HepG2 (cell line): ENCODE data around the gene USP34. TPM values are rescaled to one million over a fixed set of nuclear protein-coding genes. Genes with fewer than 3 reads are reported as not detected.

Experiments
- ATAC-seq: fragments of 200-7000 bp; cut with Tn5 transposase; 3 replicates; pipeline ENCODE4 v1.9.1; 2020; ENCODE audit warnings: mild to moderate bottlenecking, moderate library complexity
- BruUV-seq: library from RNA; stranded (reverse); fragments of 400-500 nt; replicated peaks from 2 replicates; lab custom pipeline; 2021; lab: Mats Ljungman, UMichigan
- CTCF ChIA-PET: fragments of 300-600 bp; formaldehyde crosslinking; extraction: SDS; loops from one replicate; lab custom pipeline; 2021; ENCODE audit warnings: low total read pairs, inconsistent platforms, low intra/inter-chr PET ratio; lab: Yijun Ruan, JAX
- POLR2A ChIA-PET: fragments of 350-600 bp; sonication (Branson Sonifier 250); formaldehyde crosslinking; loops from one replicate; lab custom pipeline; 2020; ENCODE audit warnings: antibody characterized with exemption, inconsistent platforms; lab: Yijun Ruan, JAX
- DNase-seq: peaks from one replicate; pipeline ENCODE4 v3.0.0-alpha.2; 2015; ENCODE audit warnings: low spot score
- FAIRE-seq: peaks from 3 replicates; lab custom pipeline; 2011; peaks lifted over from hg19 to GRCh38; lab: Jason Lieb, UNC
- H2AFZ ChIP-seq: one replicate; pipeline ENCODE4 v1.6.1; 2011; ENCODE audit warnings: low read length, inconsistent platforms
- H3K27ac ChIP-seq: fragments of 300-600 bp; 3 replicates; pipeline ENCODE4 v1.8.0; 2011; ENCODE audit warnings: mixed run types, mild to moderate bottlenecking, mixed read lengths, low read length, inconsistent platforms; ENCODE audit not compliant: insufficient read depth; ENCODE audit errors: extremely low read length
- H3K27me3 ChIP-seq, 2 experiments: fragments of 200-600 bp in 1 of 2; 2 replicates in 1 of 2; 3 replicates in 1 of 2; pipeline versions ENCODE4 v1.6.0 to v1.8.0; 2011; ENCODE audit warnings: low read length in 2 of 2, mild to moderate bottlenecking in 2 of 2, moderate library complexity in 2 of 2, inconsistent platforms in 1 of 2; ENCODE audit not compliant: insufficient read depth in 2 of 2, control insufficient read depth in 1 of 2
- H3K36me3 ChIP-seq, 2 experiments: fragments of 200-600 bp in 1 of 2; replicated peaks in 1 of 2; 2 replicates in 1 of 2; 3 replicates in 1 of 2; pipeline versions ENCODE4 v1.5.1 to v1.8.0; 2011; ENCODE audit warnings: low read length in 2 of 2, inconsistent platforms in 1 of 2; ENCODE audit not compliant: insufficient read depth in 2 of 2, control insufficient read depth in 1 of 2
- H3K4me1 ChIP-seq: 2 replicates; pipeline ENCODE4 v1.5.1; 2012; ENCODE audit warnings: low read length, inconsistent platforms; ENCODE audit not compliant: insufficient read depth
- H3K4me2 ChIP-seq: 2 replicates; pipeline ENCODE4 v1.6.0; 2011; ENCODE audit warnings: low read depth, low read length, inconsistent platforms
- H3K4me3 ChIP-seq, 3 experiments: fragments of 200-600 bp in 1 of 3; sonication (generic), shearing (Covaris generic) in 1 of 3; replicated peaks in 1 of 3; 2 replicates each; pipeline ENCODE4 v1.5.1; 2011 to 2016; ENCODE audit warnings: low read length in 3 of 3, inconsistent platforms in 2 of 3, low read depth in 2 of 3, mild to moderate bottlenecking in 2 of 3, control low read depth in 1 of 3, mixed read lengths in 1 of 3; ENCODE audit not compliant: insufficient read depth in 1 of 3
- H3K79me2 ChIP-seq: one replicate; pipeline ENCODE4 v1.6.1; 2011; ENCODE audit warnings: low read length, inconsistent platforms; ENCODE audit not compliant: insufficient read depth
- H3K9ac ChIP-seq: 2 replicates; pipeline ENCODE4 v1.6.0; 2011; ENCODE audit warnings: mild to moderate bottlenecking, low read depth, low read length, inconsistent platforms; ENCODE audit not compliant: insufficient read depth
- H3K9me3 ChIP-seq: 2 replicates; pipeline ENCODE4 v1.5.1; 2012; ENCODE audit warnings: mild to moderate bottlenecking, low read length
- H4K20me1 ChIP-seq: 2 replicates; pipeline ENCODE4 v1.6.0; 2011; ENCODE audit warnings: inconsistent platforms, mild to moderate bottlenecking, low read length, moderate library complexity; ENCODE audit not compliant: insufficient read depth
- BRF2 ChIP-seq: sonication (generic); formaldehyde crosslinking; IDR thresholded peaks from 2 replicates; pipeline ENCODE4 v1.8.1; 2022; ENCODE audit warnings: mild to moderate bottlenecking, missing genetic modification reagents
- JARID2 ChIP-seq: sonication (generic); formaldehyde crosslinking; IDR thresholded peaks from 2 replicates; pipeline ENCODE4 v1.8.1; 2023; ENCODE audit warnings: missing genetic modification reagents, inconsistent platforms; ENCODE audit not compliant: insufficient replicate concordance
- RERE ChIP-seq: IDR thresholded peaks from 2 replicates; pipeline ENCODE4 v1.6.1; 2016; ENCODE audit warnings: low read depth, missing genetic modification reagents, missing compliant biosample characterization
- SIN3B ChIP-seq: fragments of 150-350 bp; IDR thresholded peaks from 2 replicates; pipeline ENCODE4 v1.6.1; 2014; ENCODE audit warnings: low read length
- ZNF180 ChIP-seq: sonication (generic); formaldehyde crosslinking; IDR thresholded peaks from 2 replicates; pipeline ENCODE4 v1.4.0; 2020; ENCODE audit warnings: low read depth, missing genetic modification reagents, borderline replicate concordance
- ZNF430 ChIP-seq: sonication (generic); formaldehyde crosslinking; IDR thresholded peaks from 2 replicates; pipeline ENCODE4 v1.9.0; 2021; ENCODE audit warnings: mild to moderate bottlenecking, missing genetic modification reagents
- ZNF552 ChIP-seq: sonication (generic); formaldehyde crosslinking; IDR thresholded peaks from 2 replicates; pipeline ENCODE4 v1.9.0; 2022; ENCODE audit warnings: missing genetic modification reagents, mild to moderate bottlenecking, borderline replicate concordance
- WGBS: methylation state at CpG from one replicate; pipeline ENCODE4 v1.1.6; 2017; ENCODE audit warnings: low lambda C conversion rate; 5-methylcytosine and 5-hydroxymethylcytosine counted together
- in situ Hi-C: cut with HindIII; loops from 2 replicates; pipeline ENCODE4 v1.10.0; 2017; ENCODE audit warnings: low pct_unique_long_range_greater_than_20kb; ENCODE audit not compliant: extremely low pct_ligation_motif_present
- intact Hi-C: fragments of 100-400 bp; cut with micrococcal nuclease; formaldehyde crosslinking; loops from one replicate; pipeline ENCODE4 v1.10.0; 2022; ENCODE audit not compliant: unreplicated experiment
- polyA plus RNA-seq, 8 experiments: library from polyadenylated mRNA; depleted of rRNA in 3 of 8; stranded (reverse) in 7 of 8; unstranded in 1 of 8; fragments of >200 nt; fragmentation: Illumina TruSeq in 4 of 8; extraction: Trizol in 4 of 8; gene quantifications; 2 replicates each; pipeline versions ENCODE4 v1.2.1 to v1.2.3, GENCODE V29; 2011 to 2016; ENCODE audit warnings: low read depth in 4 of 8, missing spikeins in 1 of 8, mixed read lengths in 1 of 8; ENCODE audit not compliant: insufficient read depth in 1 of 8
- total RNA-seq, 5 experiments: library from RNA; depleted of rRNA; stranded (reverse); fragments of >200 nt; fragmentation: Illumina TruSeq; extraction: Trizol; gene quantifications; 2 replicates each; pipeline ENCODE4 v1.2.3, GENCODE V29; 2016; ENCODE audit warnings: low read depth in 1 of 5

Gene USP34
- total and polyA plus RNA-seq, 2 of the 13 experiments (the other 11 are each of a cell fraction or from before 2014, with no cell fraction given): 99.2 to 100 TPM

- Histone ChIP-seq H3K79me2 (peaks cover 96% of the 10 kb centered on the region), H3K4me2 (no peak overlapping the region), H2AFZ (no peak overlapping the region), H3K27me3 (no peaks in the 10 kb centered on the region), H3K4me1 (peaks cover 65% of the 10 kb centered on the region), H3K9ac (no peak overlapping the region), H3K36me3 (peaks cover 2 to 7% of the 10 kb centered on the region in 2 experiments; a peak in 2 of 5 replicates), H3K4me3 (no peak overlapping the region), H3K27ac (no peak overlapping the region), H4K20me1 (peaks cover 55% of the 10 kb centered on the region), H3K9me3 (no peaks in the 10 kb centered on the region)
- ATAC-seq (no peak), DNase-seq (no peak), FAIRE-seq (no peak)
- no TSS peak for BruUV-seq
- TF ChIP-seq ZNF430 (CRISPR knock-in tag) (no peak), ZNF552 (CRISPR knock-in tag) (no peak), SIN3B (no peak), ZNF180 (CRISPR knock-in tag) (no peak), RERE (CRISPR knock-in tag) (no peak), BRF2 (no peak), JARID2 (no peak)
- ChIA-PET CTCF (no interaction called here), POLR2A (no interaction called here)
- WGBS: 97% methylated on average over 5 of the region's 5 CpGs
- intact Hi-C loops: no loop called here
- in situ Hi-C loops: no loop called here
Measured at GRCh38 chr2:61454383-61454782, 16.5 kb downstream of the USP34 start.
